ENCODE measurements around the gene LIN7A. TPM values are rescaled to one million over a fixed set of nuclear protein-coding genes. Genes with fewer than 3 reads are reported as not detected.

The LIN7A gene
- total RNA-seq, 1 donor from 2014 or later, result 31.7 TPM

GRCh38 chr12:80979251-80979650 lies 41.5 kb upstream of the LIN7A start:
- H3K79me2 ChIP-seq (ENCODE audit: low read depth), result no peaks in the 10 kb centered on the region
- TF ChIP-seq EZH2 (IDR thresholded peaks at IDR 0.05), result no peak
- H3K27me3 Mint-ChIP-seq (ENCODE audit: insufficient read depth, low read depth), result no peaks in the 10 kb centered on the region
- H3K9me3 Mint-ChIP-seq, result no peaks in the 10 kb centered on the region
- H3K4me1 ChIP-seq, result no peaks in the 10 kb centered on the region
- no peak overlapping the region for H3K4me3 ChIP-seq
- H4K20me1 ChIP-seq (ENCODE audit: low read depth), result no peaks in the 10 kb centered on the region
- H3K36me3 Mint-ChIP-seq, result no peaks in the 10 kb centered on the region
- H3K36me3 ChIP-seq, result no peaks in the 10 kb centered on the region
- no peak overlapping the region for H3K9ac ChIP-seq
- no peak for DNase-seq (ENCODE audit: low spot score)
- H3K27me3 ChIP-seq, result no peaks in the 10 kb centered on the region
- H3K27ac ChIP-seq, result no peak overlapping the region
- no peaks in the 10 kb centered on the region for H3K4me1 Mint-ChIP-seq
- no peak overlapping the region for H3K4me3 Mint-ChIP-seq
- H2AFZ ChIP-seq (replicated peaks), result no peak overlapping the region
- H3K9me3 ChIP-seq (ENCODE audit: low read depth), result no peaks in the 10 kb centered on the region
- no peak overlapping the region for H3K4me2 ChIP-seq
- no peaks in the 10 kb centered on the region for H3F3A ChIP-seq (ENCODE audit: low read depth)
- H3K27ac Mint-ChIP-seq, result no peak overlapping the region

- Histone ChIP-seq H3K36me3 (no peaks in the 10 kb centered on the region), H2AFZ (replicated peaks) (no peak overlapping the region), H3K27ac (no peak overlapping the region), H3K4me3 (no peak overlapping the region), H3K4me1 (no peaks in the 10 kb centered on the region), H3K79me2 (ENCODE audit: low read depth) (no peaks in the 10 kb centered on the region), H3K4me2 (no peak overlapping the region), H3K9me3 (ENCODE audit: low read depth) (no peaks in the 10 kb centered on the region), H3F3A (ENCODE audit: low read depth) (no peaks in the 10 kb centered on the region), H3K27me3 (no peaks in the 10 kb centered on the region), H3K9ac (no peak overlapping the region), H4K20me1 (ENCODE audit: low read depth) (no peaks in the 10 kb centered on the region)
- no peaks in the 10 kb centered on the region for H3K27me3 Mint-ChIP-seq (ENCODE audit: insufficient read depth, low read depth)
- no peak overlapping the region for H3K27ac Mint-ChIP-seq
- DNase-seq (ENCODE audit: low spot score), result no peak
- H3K4me1 Mint-ChIP-seq, result no peaks in the 10 kb centered on the region
- TF ChIP-seq EZH2phosphoT487 (IDR thresholded peaks at IDR 0.05) (no peak), EZH2 (IDR thresholded peaks at IDR 0.05) (no peak), CTCF (IDR thresholded peaks at IDR 0.05) (no peak)
- H3K36me3 Mint-ChIP-seq, result no peaks in the 10 kb centered on the region
- H3K9me3 Mint-ChIP-seq, result no peaks in the 10 kb centered on the region
- H3K4me3 Mint-ChIP-seq, result no peak overlapping the region
Observed at GRCh38 chr12:80977346-80977745, 39.6 kb upstream of the LIN7A start.

- no peaks in the 10 kb centered on the region for H3K36me3 ChIP-seq
- no peaks in the 10 kb centered on the region for H3K4me1 ChIP-seq
- H3K79me2 ChIP-seq (ENCODE audit: low read depth), result no peaks in the 10 kb centered on the region
- H3K9me3 ChIP-seq (ENCODE audit: low read depth), result no peaks in the 10 kb centered on the region
- no peaks in the 10 kb centered on the region for H3K4me1 Mint-ChIP-seq
- no peaks in the 10 kb centered on the region for H3K27me3 ChIP-seq
- H4K20me1 ChIP-seq (ENCODE audit: low read depth), result no peaks in the 10 kb centered on the region
- no peaks in the 10 kb centered on the region for H3K9me3 Mint-ChIP-seq
- no peak for TF ChIP-seq EZH2 (IDR thresholded peaks at IDR 0.05)
- no peak for TF ChIP-seq EZH2phosphoT487 (IDR thresholded peaks at IDR 0.05)
- H2AFZ ChIP-seq (replicated peaks), result no peak overlapping the region
- H3K9ac ChIP-seq, result no peak overlapping the region
- no peaks in the 10 kb centered on the region for H3F3A ChIP-seq (ENCODE audit: low read depth)
- no peak overlapping the region for H3K4me2 ChIP-seq
- no peak overlapping the region for H3K27ac Mint-ChIP-seq
- no peak overlapping the region for H3K4me3 ChIP-seq
- no peak for DNase-seq (ENCODE audit: low spot score)
- no peak overlapping the region for H3K27ac ChIP-seq
- no peaks in the 10 kb centered on the region for H3K27me3 Mint-ChIP-seq (ENCODE audit: insufficient read depth, low read depth)
- H3K36me3 Mint-ChIP-seq, result no peaks in the 10 kb centered on the region
- no peak overlapping the region for H3K4me3 Mint-ChIP-seq
Observed at GRCh38 chr12:80968326-80968725, 30.6 kb upstream of the LIN7A start.

- H3K27ac ChIP-seq, result no peak overlapping the region
Observed at GRCh38 chr12:80967565-80967964, 29.8 kb upstream of the LIN7A start.

More at GRCh38 chr12:80967565-80967964, 29.8 kb upstream of the LIN7A start:
- Histone ChIP-seq H3K9me3 (ENCODE audit: low read depth) (no peaks in the 10 kb centered on the region), H3K4me3 (no peak overlapping the region), H3F3A (ENCODE audit: low read depth) (no peaks in the 10 kb centered on the region), H3K36me3 (no peaks in the 10 kb centered on the region), H3K79me2 (ENCODE audit: low read depth) (no peaks in the 10 kb centered on the region), H3K4me2 (no peak overlapping the region), H2AFZ (replicated peaks) (no peak overlapping the region), H3K27me3 (no peaks in the 10 kb centered on the region), H3K9ac (no peak overlapping the region), H4K20me1 (ENCODE audit: low read depth) (no peaks in the 10 kb centered on the region), H3K4me1 (no peaks in the 10 kb centered on the region)
- Mint-ChIP-seq H3K4me1 (no peaks in the 10 kb centered on the region), H3K27me3 (ENCODE audit: insufficient read depth, low read depth) (no peaks in the 10 kb centered on the region), H3K4me3 (no peak overlapping the region), H3K9me3 (no peaks in the 10 kb centered on the region), H3K36me3 (no peaks in the 10 kb centered on the region), H3K27ac (no peak overlapping the region)
- no peak for TF ChIP-seq EZH2phosphoT487 (IDR thresholded peaks at IDR 0.05)
- no peak for TF ChIP-seq CTCF (IDR thresholded peaks at IDR 0.05)
- TF ChIP-seq EZH2 (IDR thresholded peaks at IDR 0.05), result no peak
- no peak for DNase-seq (ENCODE audit: low spot score)
